Esophagus muscularis mucosa (tissue), 4 donors: Measurements from ENCODE around the gene BTNL3. TPM values are rescaled to one million over a fixed set of nuclear protein-coding genes. Genes with fewer than 3 reads are reported as not detected.

ENCODE experiments used
- DNase-seq: peaks from one replicate; pipeline ENCODE4 v3.0.0-alpha.2; 2017; ENCODE audit errors: extremely low spot score
- H3K27ac ChIP-seq, 4 donors: fragments of 200-600 bp; sonication (generic); replicated peaks in 1 of 4; 1 replicate in 3 of 4; 2 replicates in 1 of 4; pipeline ENCODE4 v1.5.1; 2016 to 2019; ENCODE audit warnings: mild to moderate bottlenecking in 1 of 4
- H3K27me3 ChIP-seq, 4 donors: fragments of 200-600 bp; sonication (generic); one replicate each; pipeline versions ENCODE4 v1.5.1 to v1.6.0; 2016 to 2019
- H3K36me3 ChIP-seq, 4 donors: fragments of 200-600 bp; sonication (generic); one replicate each; pipeline ENCODE4 v1.5.1; 2016 to 2019
- H3K4me1 ChIP-seq, 4 donors: fragments of 200-600 bp; sonication (generic); one replicate each; pipeline ENCODE4 v1.5.1; 2016 to 2019
- H3K4me3 ChIP-seq, 4 donors: fragments of 200-600 bp; sonication (generic); 1 replicate in 2 of 4; 2 replicates in 2 of 4; pipeline ENCODE4 v1.5.1; 2016 to 2019; ENCODE audit warnings: mild to moderate bottlenecking in 4 of 4, moderate library complexity in 1 of 4
- H3K9me3 ChIP-seq, 4 donors: fragments of 200-600 bp; sonication (generic); 1 replicate in 3 of 4; 2 replicates in 1 of 4; pipeline ENCODE4 v1.5.1; 2016 to 2019
- EP300 ChIP-seq: sonication (generic); formaldehyde crosslinking; IDR thresholded peaks from one replicate; pipeline ENCODE4 v1.6.1; 2017; ENCODE audit warnings: antibody characterized with exemption
- POLR2A ChIP-seq: fragments of 450-650 bp; IDR thresholded peaks from one replicate; pipeline ENCODE4 v1.6.1; 2017; ENCODE audit warnings: antibody characterized with exemption, moderate library complexity, mild to moderate bottlenecking, low read depth
- POLR2AphosphoS5 ChIP-seq, 2 donors: sonication (generic); formaldehyde crosslinking; IDR thresholded peaks; one replicate each; pipeline ENCODE4 v1.6.1; 2017; ENCODE audit warnings: antibody characterized with exemption in 2 of 2
- WGBS: methylation state at CpG from one replicate; pipeline ENCODE4 v1.1.5; 2018; 5-methylcytosine and 5-hydroxymethylcytosine counted together
- intact Hi-C: fragments of 100-400 bp; cut with DNase I; formaldehyde crosslinking; loops from one replicate; pipeline ENCODE4 v1.15.1; 2023
- total RNA-seq, 4 donors: library from RNA; depleted of rRNA; stranded (reverse); fragments of >200 nt; gene quantifications; one replicate each; pipeline versions ENCODE4 v1.1.0 to v1.2.1, GENCODE V29; 2016
- TF ChIP-seq, protein P1 (sequence below), 3 experiments: fragments of 200-600 bp in 2 of 3; fragments of 450-650 bp in 1 of 3; sonication (generic) in 2 of 3; IDR thresholded peaks; one replicate each; pipeline ENCODE4 v1.5.1; 2017 to 2019; ENCODE audit warnings: antibody characterized with exemption in 3 of 3, mild to moderate bottlenecking in 2 of 3, moderate library complexity in 1 of 3

The BTNL3 gene, protein sequence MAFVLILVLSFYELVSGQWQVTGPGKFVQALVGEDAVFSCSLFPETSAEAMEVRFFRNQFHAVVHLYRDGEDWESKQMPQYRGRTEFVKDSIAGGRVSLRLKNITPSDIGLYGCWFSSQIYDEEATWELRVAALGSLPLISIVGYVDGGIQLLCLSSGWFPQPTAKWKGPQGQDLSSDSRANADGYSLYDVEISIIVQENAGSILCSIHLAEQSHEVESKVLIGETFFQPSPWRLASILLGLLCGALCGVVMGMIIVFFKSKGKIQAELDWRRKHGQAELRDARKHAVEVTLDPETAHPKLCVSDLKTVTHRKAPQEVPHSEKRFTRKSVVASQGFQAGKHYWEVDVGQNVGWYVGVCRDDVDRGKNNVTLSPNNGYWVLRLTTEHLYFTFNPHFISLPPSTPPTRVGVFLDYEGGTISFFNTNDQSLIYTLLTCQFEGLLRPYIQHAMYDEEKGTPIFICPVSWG
- under 1 TPM in 1 of 4 donors, not detected in 3; 0.13 TPM for total RNA-seq

- 69% methylated on average over 5 of the region's 5 CpGs for WGBS
- intact Hi-C loops, result no loop called here
- DNase-seq, result no peak
- TF ChIP-seq POLR2A (no peak), EP300 (no peak), POLR2AphosphoS5 (IDR thresholded peaks at IDR 0.05) (no peak)
- TF ChIP-seq, protein P1, sequence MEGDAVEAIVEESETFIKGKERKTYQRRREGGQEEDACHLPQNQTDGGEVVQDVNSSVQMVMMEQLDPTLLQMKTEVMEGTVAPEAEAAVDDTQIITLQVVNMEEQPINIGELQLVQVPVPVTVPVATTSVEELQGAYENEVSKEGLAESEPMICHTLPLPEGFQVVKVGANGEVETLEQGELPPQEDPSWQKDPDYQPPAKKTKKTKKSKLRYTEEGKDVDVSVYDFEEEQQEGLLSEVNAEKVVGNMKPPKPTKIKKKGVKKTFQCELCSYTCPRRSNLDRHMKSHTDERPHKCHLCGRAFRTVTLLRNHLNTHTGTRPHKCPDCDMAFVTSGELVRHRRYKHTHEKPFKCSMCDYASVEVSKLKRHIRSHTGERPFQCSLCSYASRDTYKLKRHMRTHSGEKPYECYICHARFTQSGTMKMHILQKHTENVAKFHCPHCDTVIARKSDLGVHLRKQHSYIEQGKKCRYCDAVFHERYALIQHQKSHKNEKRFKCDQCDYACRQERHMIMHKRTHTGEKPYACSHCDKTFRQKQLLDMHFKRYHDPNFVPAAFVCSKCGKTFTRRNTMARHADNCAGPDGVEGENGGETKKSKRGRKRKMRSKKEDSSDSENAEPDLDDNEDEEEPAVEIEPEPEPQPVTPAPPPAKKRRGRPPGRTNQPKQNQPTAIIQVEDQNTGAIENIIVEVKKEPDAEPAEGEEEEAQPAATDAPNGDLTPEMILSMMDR (IDR thresholded peaks at IDR 0.05), result no peak
- Histone ChIP-seq H3K9me3 (peaks cover 0 to under 1% (median 0%) of the 10 kb centered on the region in 4 donors), H3K4me3 (no peak within 1 kb of the TSS), H3K4me1 (no peaks in the 10 kb centered on the region), H3K27ac (no peak within 1 kb of the TSS), H3K27me3 (no peaks in the 10 kb centered on the region), H3K36me3 (no peaks in the 10 kb centered on the region)
Observed at GRCh38 chr5:180988592-180988991, at the start of gene BTNL3. BTNL3 (plus strand) TSS chr5:180988846; CDS start chr5:180989029, 183 bp downstream.

- 70% methylated on average over 5 of the region's 6 CpGs for WGBS
- TF ChIP-seq POLR2AphosphoS5 (IDR thresholded peaks at IDR 0.05) (no peak), EP300 (no peak), POLR2A (no peak)
- TF ChIP-seq, protein P1 (IDR thresholded peaks at IDR 0.05), result no peak
- Histone ChIP-seq H3K9me3 (no peaks in the 10 kb centered on the region), H3K4me1 (no peaks in the 10 kb centered on the region), H3K4me3 (no peak overlapping the region), H3K27ac (no peak overlapping the region), H3K36me3 (no peaks in the 10 kb centered on the region), H3K27me3 (no peaks in the 10 kb centered on the region)
- intact Hi-C loops, result no loop called here
- no peak for DNase-seq
Observed at GRCh38 chr5:180950291-180950949, 38.2 kb upstream of the BTNL3 start.

- no peak overlapping the region for H3K4me3 ChIP-seq
- no peak for TF ChIP-seq EP300
- TF ChIP-seq POLR2AphosphoS5 (IDR thresholded peaks at IDR 0.05), result no peak
- TF ChIP-seq, protein P1 (IDR thresholded peaks at IDR 0.05), result no peak
- no peak for TF ChIP-seq POLR2A
- no peaks in the 10 kb centered on the region for H3K4me1 ChIP-seq
- no peaks in the 10 kb centered on the region for H3K9me3 ChIP-seq
- no peaks in the 10 kb centered on the region for H3K27me3 ChIP-seq
- intact Hi-C loops, result no loop called here
- DNase-seq, result no peak
- 100% methylated on average over 1 of the region's 5 CpGs for WGBS
- no peak overlapping the region for H3K27ac ChIP-seq
- H3K36me3 ChIP-seq, result no peaks in the 10 kb centered on the region
Observed at GRCh38 chr5:180959661-180960060, 29.0 kb upstream of the BTNL3 start.

- Histone ChIP-seq H3K27me3 (no peaks in the 10 kb centered on the region), H3K36me3 (no peaks in the 10 kb centered on the region), H3K27ac (no peak overlapping the region), H3K9me3 (no peaks in the 10 kb centered on the region), H3K4me1 (no peaks in the 10 kb centered on the region), H3K4me3 (no peak overlapping the region)
- TF ChIP-seq POLR2AphosphoS5 (IDR thresholded peaks at IDR 0.05) (no peak), POLR2A (no peak), EP300 (no peak)
- TF ChIP-seq, protein P1 (IDR thresholded peaks at IDR 0.05), result no peak
- WGBS, result 62% methylated on average over 3 of the region's 3 CpGs
- intact Hi-C loops, result no loop called here
- no peak for DNase-seq
Observed at GRCh38 chr5:180960209-180960608, 28.4 kb upstream of the BTNL3 start.
